Peyer's patch (tissue), 4 donors: ENCODE measurements around the gene CHEK1. TPM values are rescaled to one million over a fixed set of nuclear protein-coding genes. Genes with fewer than 3 reads are reported as not detected.
"Not testable (repeated sequence)": the region's sequence is repeated elsewhere in the genome, so short reads cannot be mapped to it uniquely, and the experiment has no call there.

ENCODE experiments used
- DNase-seq, 3 donors: peaks; one replicate each; pipeline ENCODE4 v3.0.0-alpha.2; 2017 to 2019
- H3K27ac ChIP-seq, 4 donors: fragments of 200-600 bp; sonication (generic); one replicate each; pipeline ENCODE4 v1.5.1; 2016 to 2019
- H3K27me3 ChIP-seq, 2 donors: fragments of 200-600 bp; sonication (generic); one replicate each; pipeline ENCODE4 v1.5.1; 2019
- H3K36me3 ChIP-seq, 3 donors: fragments of 200-600 bp; sonication (generic); one replicate each; pipeline ENCODE4 v1.5.1; 2016 to 2019
- H3K4me1 ChIP-seq, 4 donors: fragments of 200-600 bp; sonication (generic); one replicate each; pipeline ENCODE4 v1.5.1; 2016 to 2019
- H3K4me3 ChIP-seq, 4 donors: fragments of 200-600 bp; sonication (generic); 1 replicate in 3 of 4; 2 replicates in 1 of 4; pipeline ENCODE4 v1.5.1; 2016 to 2019; ENCODE audit warnings: mild to moderate bottlenecking in 1 of 4
- H3K9me3 ChIP-seq, 4 donors: fragments of 200-600 bp; sonication (generic); one replicate each; pipeline ENCODE4 v1.5.1; 2016 to 2019; ENCODE audit warnings: mild to moderate bottlenecking in 1 of 4
- CTCF ChIP-seq, 6 experiments: fragments of 450-650 bp in 4 of 6; fragments of 200-600 bp in 2 of 6; sonication (generic) in 1 of 6; IDR thresholded peaks; one replicate each; pipeline ENCODE4 v1.5.1; 2017 to 2019; ENCODE audit warnings: antibody characterized with exemption in 6 of 6, mild to moderate bottlenecking in 3 of 6, moderate library complexity in 1 of 6
- POLR2A ChIP-seq, 2 donors: fragments of 450-650 bp; IDR thresholded peaks; one replicate each; pipeline ENCODE4 v1.5.1; 2017; ENCODE audit warnings: antibody characterized with exemption in 2 of 2, mild to moderate bottlenecking in 2 of 2, moderate library complexity in 2 of 2
- total RNA-seq, 4 donors: library from RNA; depleted of rRNA; stranded (reverse); fragments of >200 nt; gene quantifications; one replicate each; pipeline ENCODE4 v1.1.0, GENCODE V29; 2016

The CHEK1 gene
- total RNA-seq = 10 to 100 TPM in 1 of 4 donors, 1 to 10 TPM in 3; 4.2 to 13.2 (median 6.3) TPM

- Histone ChIP-seq H3K27ac (peak within 1 kb of the TSS; percentile 88 to 98 (median 92)), H3K4me1 (peaks cover 0 to 9% (median 1%) of the 10 kb centered on the region in 4 donors), H3K4me3 (peak within 1 kb of the TSS; percentile 58 to 86 (median 72)), H3K27me3 (no peaks in the 10 kb centered on the region), H3K9me3 (no peaks in the 10 kb centered on the region), H3K36me3 (peaks cover 0 to 20% (median 0%) of the 10 kb centered on the region in 3 donors)
- no peak for DNase-seq
- TF ChIP-seq CTCF (IDR thresholded peaks at IDR 0.05) (no peak), POLR2A (IDR thresholded peaks at IDR 0.05) (no peak)
These were observed at the start of gene CHEK1 for GRCh38 chr11:125624756-125625213. TSS of gene CHEK1 (plus strand) at chr11:125625163. CDS start at chr11:125626769, 1,606 bp downstream.

GRCh38 chr11:125577181-125577580, 47.8 kb upstream of the CHEK1 start:
- not testable (repeated sequence) for H3K9me3 ChIP-seq, H3K4me1 ChIP-seq, H3K4me3 ChIP-seq, H3K27ac ChIP-seq, DNase-seq, H3K27me3 ChIP-seq
- H3K36me3 ChIP-seq = peaks cover 0 to 89% (median 6%) of the 10 kb centered on the region in 3 donors

- Histone ChIP-seq H3K27me3 (no peaks in the 10 kb centered on the region), H3K4me3 (no peak overlapping the region), H3K36me3 (peaks cover 0 to 98% (median 6%) of the 10 kb centered on the region in 3 donors), H3K4me1 (no peaks in the 10 kb centered on the region), H3K27ac (no peak overlapping the region), H3K9me3 (no peaks in the 10 kb centered on the region)
- TF ChIP-seq CTCF (IDR thresholded peaks at IDR 0.05) (no peak), POLR2A (IDR thresholded peaks at IDR 0.05) (no peak)
- DNase-seq = no peak
These were observed 46.2 kb upstream of the CHEK1 start for GRCh38 chr11:125578783-125579182.

GRCh38 chr11:125579811-125580210, 45.2 kb upstream of the CHEK1 start:
- TF ChIP-seq POLR2A (IDR thresholded peaks at IDR 0.05) = no peak
- TF ChIP-seq CTCF (IDR thresholded peaks at IDR 0.05) = no peak
- Histone ChIP-seq H3K9me3 (no peaks in the 10 kb centered on the region), H3K36me3 (peaks cover 0 to 94% (median 6%) of the 10 kb centered on the region in 3 donors), H3K27me3 (no peaks in the 10 kb centered on the region), H3K27ac (no peak overlapping the region), H3K4me3 (no peak overlapping the region), H3K4me1 (no peaks in the 10 kb centered on the region)
- no peak for DNase-seq

- Histone ChIP-seq H3K36me3 (peaks cover 0 to 57% (median 0%) of the 10 kb centered on the region in 3 donors), H3K9me3 (no peaks in the 10 kb centered on the region), H3K27me3 (no peaks in the 10 kb centered on the region), H3K27ac (no peak overlapping the region), H3K4me1 (no peaks in the 10 kb centered on the region), H3K4me3 (no peak overlapping the region)
- TF ChIP-seq POLR2A (IDR thresholded peaks at IDR 0.05) (no peak), CTCF (IDR thresholded peaks at IDR 0.05) (no peak)
- DNase-seq = no peak
These were observed 41.5 kb upstream of the CHEK1 start for GRCh38 chr11:125583496-125583895.

- no peak overlapping the region for H3K4me3 ChIP-seq
- no peaks in the 10 kb centered on the region for H3K4me1 ChIP-seq
- H3K36me3 ChIP-seq = peaks cover 0 to 37% (median 0%) of the 10 kb centered on the region in 3 donors
- H3K27ac ChIP-seq = no peak overlapping the region
- H3K27me3 ChIP-seq = no peaks in the 10 kb centered on the region
- no peak for DNase-seq
- no peaks in the 10 kb centered on the region for H3K9me3 ChIP-seq
- TF ChIP-seq CTCF (IDR thresholded peaks at IDR 0.05) (no peak), POLR2A (IDR thresholded peaks at IDR 0.05) (no peak)
These were observed 39.5 kb upstream of the CHEK1 start for GRCh38 chr11:125585487-125585886.
